C1 segment of cervical spinal cord (tissue), 14 donors: Measurements from ENCODE around the gene SLC5A3.

Source experiments
- DNase-seq, 14 donors: peaks; one replicate each; lab custom pipeline; 2025; lab: John Stamatoyannopoulos, UW

The SLC5A3 gene

DNA sequence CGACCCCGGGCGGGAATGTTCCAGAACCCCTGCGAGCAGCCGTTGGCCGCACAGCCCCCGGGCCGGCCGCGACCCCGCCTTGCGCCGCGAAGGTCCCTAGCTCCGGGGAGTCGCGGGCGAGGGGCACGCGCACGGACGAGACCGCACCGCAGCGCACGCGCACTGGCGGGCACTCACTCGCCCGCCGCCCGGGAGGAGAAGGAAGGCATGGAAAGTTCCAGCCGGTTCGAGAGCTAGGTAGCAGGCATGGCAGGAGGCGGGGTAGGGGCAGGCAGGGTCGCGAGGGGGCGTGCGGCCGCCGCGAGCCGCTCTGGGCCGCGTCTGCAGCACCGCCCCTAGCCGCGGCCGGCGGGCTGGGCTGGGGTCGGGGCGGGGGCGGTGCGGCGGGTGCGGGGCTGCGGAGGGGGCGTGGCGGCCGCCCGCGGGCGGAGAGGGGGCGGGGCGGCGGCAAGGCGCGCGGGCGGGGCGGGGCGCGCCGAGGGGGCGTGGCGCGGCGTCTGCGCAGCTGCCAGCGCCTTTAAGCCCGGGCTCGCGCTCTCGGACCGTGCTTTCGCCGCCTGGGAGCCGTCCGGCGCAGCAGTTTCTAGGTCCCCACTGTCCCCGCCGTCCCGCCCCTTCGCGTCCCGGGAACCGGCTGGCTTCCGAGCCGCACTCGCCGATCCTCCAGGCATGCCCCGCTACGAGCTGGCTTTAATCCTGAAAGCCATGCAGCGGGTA lies at the start of gene SLC5A3, which contains the start of gene MRPS6:
TSS of gene SLC5A3 (plus strand) at position 547 of the 717 bp plus-strand sequence. CDS start 21,621 bp downstream, outside the sequence.
TSS of gene MRPS6 (plus strand) at position 547 of the 717 bp plus-strand sequence. CDS start at position 670, 123 bp downstream.
- peak in 12 of 14 donors; percentile 43 to 91 (median 81) for DNase-seq

DNA sequence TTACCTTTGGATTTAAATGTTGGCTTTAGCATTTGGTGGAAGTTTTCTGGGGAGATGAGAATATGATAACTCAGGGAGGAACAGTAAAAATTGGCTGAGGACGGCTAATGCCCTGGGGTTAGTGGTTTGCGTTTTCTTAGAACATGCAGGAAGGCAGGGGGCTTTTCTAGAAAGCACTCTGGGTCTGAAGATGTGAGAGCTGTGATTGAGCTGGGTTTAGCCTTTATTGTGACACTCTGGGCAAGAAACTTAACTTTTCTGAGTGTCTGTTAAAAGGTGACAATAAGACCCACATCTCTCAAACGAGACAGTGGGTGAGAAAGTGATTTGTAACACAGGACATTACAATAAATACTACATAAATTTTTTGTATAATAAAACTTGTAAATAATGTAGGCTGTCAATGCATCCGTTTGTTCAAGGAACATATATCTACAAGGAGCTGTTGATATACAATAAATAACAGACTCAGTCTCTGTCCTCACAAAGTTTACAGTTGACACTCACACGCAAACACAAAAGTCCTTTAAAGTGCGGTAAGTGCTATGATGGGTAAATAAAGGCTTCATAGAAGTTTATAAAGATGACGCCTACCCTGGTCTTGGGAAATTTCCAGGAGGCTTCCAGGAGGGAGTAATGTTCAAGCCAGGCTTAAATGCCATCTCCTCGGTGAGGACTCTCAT lies 49.5 kb upstream of the SLC5A3 start:
- peak in 1 of 14 donors; percentile 7 for DNase-seq

DNA sequence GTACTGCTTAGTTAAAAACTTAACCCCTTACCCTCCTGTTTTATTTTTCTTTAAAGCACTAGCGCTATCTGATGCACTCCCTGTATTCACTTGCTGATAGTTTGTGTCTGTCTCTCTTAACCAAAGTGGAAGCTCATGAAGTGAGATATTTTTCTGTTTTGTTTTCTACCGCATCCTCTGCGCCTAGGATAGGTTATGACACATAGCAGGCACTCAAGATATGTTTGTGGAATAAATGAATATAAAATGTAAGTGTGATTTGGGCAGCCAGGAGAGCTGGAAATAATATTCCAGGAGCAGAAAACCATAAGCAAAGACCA lies 49.0 kb upstream of the SLC5A3 start:
- no peak for DNase-seq

DNA sequence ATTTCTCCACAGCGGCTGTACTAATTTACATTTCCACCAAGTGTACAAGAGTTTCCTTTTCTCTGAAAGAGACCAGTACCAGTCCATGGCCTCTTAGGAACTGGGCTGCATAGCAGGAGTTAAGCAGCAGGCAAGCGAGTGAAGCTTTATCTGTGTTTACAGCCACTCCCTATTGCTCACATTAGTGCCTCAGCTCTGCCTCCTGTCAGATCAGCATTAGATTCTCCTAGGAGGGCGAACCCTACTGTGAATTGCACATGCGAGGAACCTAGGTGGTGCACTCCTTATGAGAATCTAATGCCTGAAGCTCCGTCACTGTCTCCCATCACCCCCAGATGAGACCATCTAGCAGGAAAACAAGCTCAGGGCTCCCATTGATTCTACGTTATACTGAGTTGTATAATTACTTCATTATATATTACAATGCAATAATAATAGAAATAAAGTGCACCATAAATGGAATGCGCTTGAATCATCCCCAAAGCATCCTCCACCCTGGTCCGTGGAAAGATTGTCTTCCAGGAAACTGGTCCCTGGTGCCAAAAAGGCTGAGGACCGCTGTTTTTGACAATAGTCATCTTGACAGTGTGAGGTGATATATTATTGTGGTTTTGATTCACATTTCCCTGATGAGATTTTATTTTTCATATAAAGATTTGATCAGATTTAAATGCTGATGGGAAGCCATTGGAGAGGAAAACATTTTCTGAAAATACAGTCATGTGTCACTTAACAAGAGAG lies 45.5 kb upstream of the SLC5A3 start:
- no peak for DNase-seq

DNA sequence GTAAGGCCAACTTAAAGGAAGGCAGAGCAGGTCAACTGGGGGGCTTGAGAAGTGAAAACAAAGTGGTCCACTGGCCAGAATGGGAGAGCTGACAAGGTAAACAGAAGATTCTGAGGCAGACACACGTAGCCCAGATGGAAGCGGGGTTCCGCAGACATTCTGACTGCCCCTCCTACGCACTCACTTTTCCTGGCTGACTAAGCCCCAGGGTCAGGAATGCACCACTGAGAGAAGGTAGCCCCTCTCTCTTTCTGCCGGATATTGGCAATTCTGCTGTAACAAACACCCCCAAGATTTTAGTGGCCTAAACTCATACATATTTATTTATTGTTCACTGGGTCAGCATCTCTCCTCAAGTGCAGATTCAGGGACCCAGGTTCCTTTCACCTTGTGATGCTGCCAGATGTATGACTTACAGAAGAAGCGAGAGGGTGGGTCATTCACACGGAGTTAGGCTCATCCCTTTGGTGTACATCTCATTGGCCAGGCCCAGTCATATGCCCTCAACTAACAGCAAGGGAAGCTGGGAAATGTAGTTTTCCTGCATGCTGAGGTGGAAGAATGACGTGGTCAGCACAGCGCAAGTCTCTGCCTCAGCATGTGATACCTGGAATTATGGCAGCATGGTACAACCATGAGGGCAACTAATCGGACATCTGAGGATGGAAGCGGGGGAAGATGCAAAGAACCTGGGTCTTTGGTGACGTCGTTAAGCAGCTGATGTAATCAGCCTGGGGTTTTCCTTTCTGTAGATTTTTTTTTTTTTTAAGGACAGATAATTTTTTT lies 43.4 kb upstream of the SLC5A3 start:
- DNase-seq = peak in 1 of 14 donors; percentile 7

DNA sequence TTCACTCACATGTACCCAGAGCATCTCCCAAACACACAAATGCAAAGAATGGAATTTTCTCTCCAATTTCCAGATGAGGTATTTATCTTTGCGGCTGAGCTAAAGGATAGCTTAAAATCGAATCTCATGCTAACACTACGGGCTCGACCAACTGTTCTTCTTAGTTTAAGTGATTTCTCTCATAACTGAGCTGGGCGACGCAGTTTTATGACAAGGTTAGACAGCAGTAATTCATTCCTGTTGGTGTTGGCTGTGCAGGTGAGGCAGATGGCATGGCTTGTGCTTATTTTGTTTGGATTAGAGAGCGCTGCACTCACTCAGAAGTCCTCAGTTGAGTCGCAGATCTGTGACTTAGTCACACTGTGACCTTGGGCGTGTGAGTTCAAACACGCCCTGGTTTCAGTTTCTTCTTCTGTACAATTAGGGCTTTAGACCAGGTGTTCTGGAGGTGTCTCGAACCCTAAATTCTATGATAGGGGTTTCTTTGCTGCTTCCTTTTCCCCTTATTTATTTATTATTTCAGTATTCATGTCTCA lies 41.5 kb upstream of the SLC5A3 start:
- DNase-seq = no peak

DNA sequence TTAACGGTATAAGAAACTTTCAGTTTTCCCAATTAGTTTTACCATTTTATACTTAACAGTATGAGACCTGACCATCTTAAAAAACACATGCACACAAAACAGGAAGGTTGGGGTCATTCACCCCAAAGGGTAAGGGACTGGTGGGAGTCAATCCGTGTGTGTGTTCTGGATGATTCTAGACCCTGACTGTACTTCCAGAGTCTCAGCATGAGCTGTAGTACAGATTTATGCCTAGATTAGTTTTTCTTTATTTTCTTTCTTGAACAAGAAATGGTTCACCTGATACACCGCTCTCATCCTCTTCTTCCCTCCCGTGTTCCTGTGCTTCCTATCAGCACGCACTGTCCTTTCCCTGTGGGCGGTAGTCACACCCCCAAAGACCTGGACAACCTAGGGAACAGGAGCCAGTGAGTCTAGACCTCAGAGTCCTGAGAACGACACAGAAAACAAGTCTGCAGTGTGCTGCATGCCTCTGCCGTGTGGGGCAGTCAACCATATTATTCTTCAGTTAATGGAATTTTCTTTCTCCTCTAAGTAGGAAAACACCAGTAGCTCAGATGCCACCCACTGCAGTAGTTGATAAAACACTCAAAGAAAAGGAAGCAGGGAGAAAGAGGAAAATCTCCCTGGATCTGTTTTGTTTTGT lies 38.9 kb upstream of the SLC5A3 start:
- no peak for DNase-seq

DNA sequence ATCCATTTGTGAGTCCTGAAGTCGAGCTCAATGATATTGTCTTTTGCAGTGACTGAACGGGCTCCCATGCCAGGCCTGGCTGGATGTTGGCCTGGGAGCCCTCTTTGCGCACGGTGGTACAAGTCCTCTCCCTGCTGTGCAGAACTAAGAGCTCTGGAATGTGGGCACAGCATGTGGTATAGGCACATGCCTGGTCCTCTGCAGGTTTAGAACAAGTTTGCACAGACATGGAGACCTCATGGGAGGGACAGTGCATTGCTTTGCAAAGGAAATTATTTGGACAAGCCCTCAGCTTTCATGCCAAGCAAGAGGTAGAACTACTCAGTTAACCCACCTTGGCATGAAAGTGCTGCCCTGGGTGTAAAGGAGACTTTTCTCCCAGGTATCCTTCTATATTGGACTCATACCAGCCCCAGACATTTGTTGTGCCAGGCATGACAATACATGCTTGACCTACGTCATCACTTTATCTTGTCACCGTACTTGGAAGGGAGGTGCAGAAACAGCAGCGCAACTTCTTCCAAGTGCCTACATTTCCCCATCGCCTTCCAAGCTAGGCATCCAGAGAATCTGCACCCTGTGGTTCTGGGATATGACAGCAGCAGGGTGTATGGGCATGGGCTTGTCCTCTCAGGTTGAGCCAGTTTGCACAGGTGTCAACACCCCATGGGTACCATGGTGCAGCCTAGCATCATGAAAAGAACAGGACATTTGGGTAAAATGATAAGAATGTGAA lies 37.6 kb upstream of the SLC5A3 start:
- DNase-seq = no peak

DNA sequence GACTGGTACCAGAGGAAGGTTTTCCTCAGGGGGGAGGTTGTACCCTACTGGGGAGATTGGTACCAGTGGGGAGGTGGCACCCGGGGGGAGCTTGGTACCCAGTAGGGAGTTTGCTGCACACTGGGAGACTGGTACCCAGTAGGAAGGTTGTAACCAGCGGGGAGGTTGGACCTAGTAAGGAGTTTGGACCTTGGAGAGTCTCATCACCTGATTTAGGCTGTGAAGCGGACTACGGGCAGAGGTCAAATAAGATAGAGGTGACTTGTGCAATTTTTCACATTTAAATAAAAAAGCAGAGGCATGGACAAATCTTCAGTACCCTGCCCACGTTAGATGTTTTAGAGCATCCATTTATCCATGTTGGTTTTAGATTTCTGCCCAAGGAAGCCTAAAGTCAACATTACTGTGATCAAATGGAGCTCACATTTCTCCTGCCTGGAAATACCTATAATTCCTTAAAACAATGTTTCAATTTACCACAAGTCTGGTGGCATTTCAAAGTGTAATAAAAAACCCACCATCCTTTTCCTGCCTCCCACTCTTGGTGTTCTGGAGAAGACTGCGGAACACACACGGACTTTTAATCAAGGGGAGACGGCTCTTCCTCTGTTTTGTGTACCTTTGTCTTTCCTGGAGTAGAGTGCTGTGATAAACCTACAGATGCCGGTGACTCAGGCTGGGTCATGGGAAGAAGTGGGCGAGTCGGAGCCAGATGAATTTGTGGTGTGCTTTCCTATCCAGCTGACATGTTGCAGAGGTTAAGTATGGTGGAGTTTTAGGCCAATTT lies 36.2 kb upstream of the SLC5A3 start:
- DNase-seq = no peak

DNA sequence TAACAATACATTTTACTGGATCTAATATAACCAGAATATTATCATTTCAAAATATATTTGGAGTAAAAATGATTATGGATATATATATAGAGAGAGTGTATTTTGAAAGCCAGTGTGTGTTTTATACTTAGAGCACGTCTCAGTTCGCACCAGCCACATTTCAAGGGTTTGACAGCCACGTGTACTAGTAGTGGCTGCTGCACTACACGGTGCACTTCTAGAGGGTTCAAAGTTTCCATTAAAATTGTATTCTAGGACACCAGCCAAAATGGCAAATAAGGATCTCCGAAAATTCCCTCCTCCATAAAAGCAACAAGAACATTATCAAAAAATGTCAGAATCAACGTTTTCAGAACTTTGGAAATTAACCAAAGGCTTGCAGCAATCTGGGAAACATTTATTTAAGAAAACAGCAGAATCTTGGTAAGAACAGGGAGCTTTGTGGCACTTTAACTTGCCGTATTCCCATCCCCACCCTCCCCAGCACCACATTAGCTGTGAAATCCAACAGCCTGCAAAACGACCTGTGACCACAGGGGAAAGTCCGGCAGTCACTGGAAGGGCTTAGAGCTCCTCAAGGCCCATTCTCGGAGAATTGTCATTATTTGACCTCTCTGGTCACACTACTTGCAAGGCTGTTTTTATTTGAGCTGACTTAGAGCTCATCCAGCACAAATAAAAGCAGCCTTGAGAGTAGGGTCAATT lies 33.5 kb upstream of the SLC5A3 start:
- no peak for DNase-seq

DNA sequence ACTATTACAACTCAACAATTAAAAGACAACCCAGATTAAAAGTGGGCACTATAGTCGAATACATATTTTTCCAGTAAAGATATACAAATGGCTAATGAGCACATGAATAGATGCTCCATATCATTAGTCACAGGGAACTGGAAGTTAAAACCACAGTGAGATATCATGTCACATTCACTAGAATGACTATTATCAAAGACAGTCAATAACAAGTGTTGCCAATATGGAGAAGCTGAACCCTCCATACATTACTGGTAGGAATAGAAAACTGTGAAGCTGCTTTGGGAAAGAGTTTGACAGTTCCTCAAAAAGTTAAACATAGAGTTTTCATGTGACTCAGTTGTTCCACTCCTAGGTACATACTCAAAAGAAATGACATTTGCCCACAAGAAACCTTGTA lies 30.6 kb upstream of the SLC5A3 start:
- no peak for DNase-seq

DNA sequence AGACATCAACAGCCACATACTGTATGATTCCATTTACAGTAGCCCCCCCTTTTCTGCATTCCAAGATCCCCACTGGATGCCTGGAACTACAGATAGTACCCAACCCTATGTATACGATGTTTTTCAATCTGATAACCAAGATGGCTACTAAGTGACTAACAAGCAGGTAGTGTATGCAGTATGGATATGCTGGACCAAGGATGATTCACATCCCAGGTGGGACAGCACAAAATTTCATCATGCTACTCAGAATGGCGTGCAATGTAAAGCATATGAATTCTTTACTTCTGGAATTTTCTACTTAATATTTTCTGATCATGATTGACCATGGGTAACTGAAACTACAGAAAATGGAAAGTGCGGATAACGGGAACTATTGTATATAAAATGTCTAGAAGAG lies 30.0 kb upstream of the SLC5A3 start:
- no peak for DNase-seq

DNA sequence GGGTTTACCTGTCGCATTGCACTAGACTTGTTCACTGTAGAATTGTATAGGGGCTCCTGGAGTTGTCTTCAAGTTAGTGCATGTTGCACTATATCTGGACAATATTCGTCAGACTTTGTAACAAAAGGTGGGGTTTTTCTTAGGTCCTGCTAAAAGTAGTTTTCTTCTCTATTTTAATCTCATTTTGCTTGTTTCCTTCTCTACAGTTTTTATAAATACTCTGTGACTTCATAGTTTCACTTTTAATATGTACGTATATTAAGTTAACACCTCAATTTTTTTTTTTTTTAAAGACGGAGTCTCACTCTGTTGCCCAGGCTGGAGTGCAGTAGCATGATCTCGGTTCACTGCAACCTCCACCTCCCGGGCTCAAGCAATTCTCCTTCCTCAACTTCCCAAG lies 26.5 kb upstream of the SLC5A3 start:
- no peak for DNase-seq

DNA sequence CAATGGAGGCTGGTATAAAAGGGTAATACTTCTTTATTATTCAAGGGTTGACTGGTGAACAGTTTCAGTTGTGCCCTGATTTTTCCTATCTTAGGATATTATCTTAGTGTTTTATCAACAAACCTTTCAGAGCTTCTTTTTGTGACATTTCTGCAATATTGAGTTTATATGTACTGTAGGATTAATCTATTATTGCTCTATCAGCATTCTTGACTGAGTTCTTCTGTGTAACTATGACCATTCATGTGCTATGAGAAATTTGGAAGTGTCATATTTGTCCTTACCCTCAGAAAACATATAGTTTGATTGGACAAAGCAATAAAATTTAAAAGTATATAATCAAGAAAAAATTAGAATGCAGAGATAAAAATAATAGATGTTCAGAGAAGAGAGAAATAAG lies 25.5 kb upstream of the SLC5A3 start:
- DNase-seq = no peak

DNA sequence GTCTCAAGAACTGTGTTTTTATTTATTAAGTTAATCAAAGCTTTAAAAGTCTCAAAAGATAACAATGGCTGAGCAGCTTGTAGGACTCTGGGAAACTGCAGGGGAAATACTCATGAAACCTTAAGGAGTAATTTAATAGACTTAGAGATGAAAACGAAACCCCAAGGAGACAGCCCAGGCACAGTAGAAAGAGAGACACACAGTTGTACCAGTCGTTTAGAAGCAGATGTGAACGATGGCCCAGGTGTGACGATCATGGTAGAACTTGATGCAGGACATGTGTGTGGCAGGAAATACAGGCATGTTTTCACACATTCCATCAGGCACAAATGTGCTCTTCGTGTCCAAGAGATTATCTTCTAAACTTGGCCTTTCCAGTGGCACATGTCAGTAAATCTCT lies 21.2 kb upstream of the SLC5A3 start:
- DNase-seq = no peak

DNA sequence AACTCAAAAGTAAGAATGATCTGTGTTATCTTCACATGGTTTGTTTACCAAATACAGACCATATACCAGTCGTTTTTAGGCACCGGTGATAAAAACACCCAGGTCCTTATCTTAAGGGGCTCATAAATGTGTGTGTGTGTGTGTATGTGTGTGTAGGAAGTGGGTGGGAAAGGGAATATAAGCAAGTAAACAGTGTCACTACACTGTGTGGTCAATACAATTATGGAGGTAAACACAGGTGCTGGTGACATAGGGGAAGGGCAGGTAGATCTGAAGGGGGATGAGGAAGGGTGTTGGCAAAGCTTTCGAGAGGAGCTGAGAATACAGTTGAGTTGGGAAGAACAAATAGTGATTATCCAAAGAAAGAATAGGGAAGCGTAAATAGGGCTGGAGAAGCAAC lies 19.1 kb upstream of the SLC5A3 start:
- DNase-seq = no peak

DNA sequence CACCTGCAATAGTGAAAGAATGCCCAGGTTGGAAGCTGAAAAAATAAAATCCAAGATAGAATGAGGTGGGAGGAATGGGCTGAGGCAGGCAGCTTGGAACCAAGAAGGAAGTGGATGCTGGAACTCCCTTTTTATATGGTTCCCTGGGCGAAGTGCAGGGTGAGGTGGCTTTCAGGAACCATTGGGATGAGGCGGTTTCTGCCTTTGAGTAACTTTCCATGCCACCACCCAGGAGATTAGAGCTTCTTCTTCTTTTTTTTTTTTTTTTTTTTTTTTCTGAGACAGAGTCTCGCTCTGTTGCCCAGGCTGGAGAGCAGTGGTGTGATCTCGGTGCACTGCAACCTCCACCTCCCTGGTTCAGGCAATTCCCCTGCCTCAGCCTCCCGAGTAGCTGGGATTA lies 17.8 kb upstream of the SLC5A3 start:
- no peak for DNase-seq

DNA sequence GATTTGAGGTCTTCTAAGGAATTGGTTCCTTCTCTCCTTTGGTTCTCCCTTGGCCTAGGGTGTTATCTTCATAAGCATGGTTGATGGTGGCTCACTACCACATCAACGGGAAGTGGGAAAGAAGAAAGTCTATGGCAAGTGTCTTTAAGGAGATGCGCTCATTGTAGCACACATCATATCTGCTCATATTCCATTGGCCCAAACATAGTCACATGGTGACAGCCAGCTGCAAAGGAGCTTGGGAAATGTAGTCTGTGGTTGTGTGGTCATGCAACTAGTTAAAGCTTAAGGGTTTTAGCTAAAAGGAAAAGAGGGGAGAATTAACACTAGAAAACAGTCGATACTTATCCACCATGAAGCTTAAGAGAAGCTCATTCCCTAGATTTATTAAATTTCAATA lies 11.4 kb upstream of the SLC5A3 start:
- DNase-seq = no peak

DNA sequence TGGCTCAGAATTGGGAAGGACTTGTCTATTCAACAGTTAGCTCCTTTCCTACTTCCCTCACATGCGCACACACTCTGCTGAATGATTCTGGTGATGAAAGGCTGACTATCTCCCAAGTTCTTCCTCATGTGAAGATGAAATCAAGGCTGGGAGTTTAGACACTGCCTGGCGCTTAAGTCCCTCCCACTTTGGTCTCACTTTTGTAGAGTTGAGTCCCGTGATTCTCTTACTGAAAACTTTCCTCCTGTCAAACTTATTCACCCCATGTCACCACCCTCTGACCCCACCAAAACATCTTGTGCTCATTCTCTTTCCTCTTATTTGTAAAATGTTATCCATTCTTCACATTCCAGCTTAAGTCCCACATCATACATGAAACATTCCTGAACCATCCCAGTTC lies 8.4 kb upstream of the SLC5A3 start:
- no peak for DNase-seq
